22Rv1 (cell line): ENCODE measurements around the gene CTSS.
A peak's percentile ranks its signal among the peaks of the same experiment; 100 is the strongest.

Source experiments
- H3K27ac ChIP-seq: fragments of 450-650 bp; 2 replicates; pipeline ENCODE4 v1.5.1; 2017
- CTCF ChIP-seq: fragments of 450-650 bp; IDR thresholded peaks from 2 replicates; pipeline ENCODE4 v1.5.1; 2017; ENCODE audit warnings: mild to moderate bottlenecking
- ZFX ChIP-seq: fragments of 450-650 bp; IDR thresholded peaks from 2 replicates; pipeline ENCODE4 v1.6.1; 2017; ENCODE audit warnings: antibody characterized with exemption, borderline replicate concordance

CTSS gene

GRCh38 chr1:150765296-150765976 is at the start of gene CTSS:
Gene CTSS, minus strand, starts transcription at chr1:150765778. Its CDS starts 1,015 bp downstream, at chr1:150764763.
- H3K27ac ChIP-seq: no peak within 1 kb of the TSS

DNA sequence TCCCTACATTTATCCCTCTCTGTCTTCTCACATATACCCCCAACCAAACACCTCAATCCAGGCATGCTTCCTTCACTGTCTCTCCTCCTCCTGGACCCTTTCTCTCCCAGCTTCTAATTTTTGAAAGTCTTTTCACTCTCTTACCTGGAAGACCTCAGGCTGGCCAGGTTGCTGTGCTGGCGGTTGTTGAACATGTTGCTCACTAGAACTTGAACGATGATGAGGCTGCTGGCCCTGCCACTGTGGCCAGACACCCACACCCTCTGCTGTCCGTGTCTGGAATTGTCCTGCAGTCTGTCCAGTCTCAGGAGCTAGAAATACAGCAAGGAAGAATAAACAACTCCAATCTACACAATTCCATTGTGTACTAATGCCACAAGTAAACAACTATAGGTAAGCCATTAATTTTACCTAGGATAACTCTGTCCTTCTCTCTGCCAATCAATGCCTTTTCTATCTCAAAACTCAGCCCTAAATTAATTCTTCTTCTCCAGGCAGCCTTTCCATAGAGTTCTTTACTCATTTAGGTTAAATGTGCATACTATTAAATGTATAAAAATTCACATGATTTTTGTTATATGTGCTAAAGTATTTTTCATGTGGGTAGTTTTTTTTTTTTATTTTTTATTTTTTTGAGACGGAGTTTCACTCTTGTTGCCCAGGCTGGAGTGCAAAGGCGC is 47.6 kb upstream of the CTSS start:
- H3K27ac ChIP-seq: no peak overlapping the region
- TF ChIP-seq CTCF (peak; percentile 92), ZFX (no peak)

More at GRCh38 chr1:150765296-150765976, at the start of gene CTSS:
- TF ChIP-seq ZFX: no peak
- TF ChIP-seq CTCF: no peak

GRCh38 chr1:150810958-150811659 is 45.5 kb upstream of the CTSS start:
- TF ChIP-seq CTCF: no peak
- H3K27ac ChIP-seq: no peak overlapping the region

GRCh38 chr1:150809651-150810050 is 44.1 kb upstream of the CTSS start:
- TF ChIP-seq CTCF (no peak), ZFX (no peak)
- no peak overlapping the region for H3K27ac ChIP-seq

DNA sequence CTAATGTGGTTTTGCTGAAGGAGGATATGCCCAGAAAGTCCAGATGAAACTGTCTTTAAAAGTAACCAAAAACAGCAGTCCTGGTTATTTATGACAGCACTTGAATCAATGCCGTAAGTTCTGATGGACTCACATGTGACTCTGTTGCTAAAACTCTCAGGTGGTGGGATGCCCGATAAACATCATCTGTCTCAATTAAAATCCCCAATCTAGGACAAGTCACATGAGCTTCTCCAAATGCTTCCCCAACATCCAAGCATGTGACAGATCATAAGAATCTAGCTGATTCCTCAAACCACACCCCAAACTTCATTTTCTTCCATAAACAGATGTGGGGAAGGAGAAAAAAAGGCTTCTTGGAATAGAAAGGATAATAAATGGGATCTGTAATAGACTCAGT is 43.3 kb upstream of the CTSS start:
- TF ChIP-seq CTCF (no peak), ZFX (no peak)
- H3K27ac ChIP-seq: no peak overlapping the region

- TF ChIP-seq CTCF: no peak
- no peak for TF ChIP-seq ZFX
- H3K27ac ChIP-seq: no peak within 1 kb of the TSS
These were observed 42.5 kb upstream of the CTSS start, which contains the start of gene CTSK for GRCh38 chr1:150808121-150808520. Gene CTSK, minus strand, starts transcription at chr1:150808260. Its CDS starts 1,455 bp downstream, at chr1:150806805.
